ENCODE measurements around the gene C10orf90.

Gene C10orf90

GRCh38 chr10:126478546-126478945 is 191.9 kb downstream of the C10orf90 start:
- H3K36me3 ChIP-seq (ENCODE audit: low read depth), result no peaks in the 10 kb centered on the region
- H3K9me3 ChIP-seq (ENCODE audit: severe bottlenecking), result no peaks in the 10 kb centered on the region
- H3K4me3 ChIP-seq (ENCODE audit: severe bottlenecking), result no peak overlapping the region
- H3K4me1 ChIP-seq (ENCODE audit: insufficient read depth, poor library complexity, severe bottlenecking), result no peaks in the 10 kb centered on the region
- H3K27ac ChIP-seq (ENCODE audit: poor library complexity, severe bottlenecking), result no peak overlapping the region
- TF ChIP-seq CTCF (IDR thresholded peaks at IDR 0.05; ENCODE audit: poor library complexity, severe bottlenecking), result no peak
- H3K27me3 ChIP-seq (ENCODE audit: insufficient read depth, poor library complexity, severe bottlenecking), result no peaks in the 10 kb centered on the region
- DNase-seq (ENCODE audit: low spot score) (no peak), ATAC-seq (ENCODE audit: low read depth) (no peak)

- Histone ChIP-seq H3K27ac (ENCODE audit: poor library complexity, severe bottlenecking) (no peak overlapping the region), H3K36me3 (ENCODE audit: low read depth) (no peaks in the 10 kb centered on the region), H3K4me1 (ENCODE audit: insufficient read depth, poor library complexity, severe bottlenecking) (no peaks in the 10 kb centered on the region), H3K4me3 (ENCODE audit: severe bottlenecking) (no peak overlapping the region), H3K27me3 (ENCODE audit: insufficient read depth, poor library complexity, severe bottlenecking) (no peaks in the 10 kb centered on the region), H3K9me3 (ENCODE audit: severe bottlenecking) (no peaks in the 10 kb centered on the region)
- no peak for TF ChIP-seq CTCF (IDR thresholded peaks at IDR 0.05; ENCODE audit: poor library complexity, severe bottlenecking)
- ATAC-seq (ENCODE audit: low read depth), result no peak
- DNase-seq (ENCODE audit: low spot score), result no peak
These were observed 194.2 kb downstream of the C10orf90 start for GRCh38 chr10:126476246-126476645.

- ATAC-seq (ENCODE audit: low read depth), result no peak
These were observed 195.3 kb downstream of the C10orf90 start for GRCh38 chr10:126475074-126475691.

GRCh38 chr10:126474031-126474430 is 196.5 kb downstream of the C10orf90 start:
- Histone ChIP-seq H3K4me1 (ENCODE audit: insufficient read depth, poor library complexity, severe bottlenecking) (no peaks in the 10 kb centered on the region), H3K27me3 (ENCODE audit: insufficient read depth, poor library complexity, severe bottlenecking) (no peaks in the 10 kb centered on the region), H3K36me3 (ENCODE audit: low read depth) (no peaks in the 10 kb centered on the region), H3K9me3 (ENCODE audit: severe bottlenecking) (no peaks in the 10 kb centered on the region), H3K27ac (ENCODE audit: poor library complexity, severe bottlenecking) (no peak overlapping the region), H3K4me3 (ENCODE audit: severe bottlenecking) (no peak overlapping the region)
- no peak for DNase-seq (ENCODE audit: low spot score)
- no peak for ATAC-seq (ENCODE audit: low read depth)
- no peak for TF ChIP-seq CTCF (IDR thresholded peaks at IDR 0.05; ENCODE audit: poor library complexity, severe bottlenecking)

More at GRCh38 chr10:126475074-126475691, 195.3 kb downstream of the C10orf90 start:
- no peaks in the 10 kb centered on the region for H3K27me3 ChIP-seq (ENCODE audit: insufficient read depth, poor library complexity, severe bottlenecking)
- H3K27ac ChIP-seq (ENCODE audit: poor library complexity, severe bottlenecking), result no peak overlapping the region
- no peaks in the 10 kb centered on the region for H3K36me3 ChIP-seq (ENCODE audit: low read depth)
- H3K4me3 ChIP-seq (ENCODE audit: severe bottlenecking), result no peak overlapping the region
- TF ChIP-seq CTCF (IDR thresholded peaks at IDR 0.05; ENCODE audit: poor library complexity, severe bottlenecking), result no peak
- no peak for DNase-seq (ENCODE audit: low spot score)
- no peaks in the 10 kb centered on the region for H3K9me3 ChIP-seq (ENCODE audit: severe bottlenecking)
- no peaks in the 10 kb centered on the region for H3K4me1 ChIP-seq (ENCODE audit: insufficient read depth, poor library complexity, severe bottlenecking)

GRCh38 chr10:126470991-126471390 is 199.5 kb downstream of the C10orf90 start:
- no peak for ATAC-seq (ENCODE audit: low read depth)
- TF ChIP-seq CTCF (IDR thresholded peaks at IDR 0.05; ENCODE audit: poor library complexity, severe bottlenecking), result no peak

More at GRCh38 chr10:126470991-126471390, 199.5 kb downstream of the C10orf90 start:
- DNase-seq (ENCODE audit: low spot score), result no peak
- no peak overlapping the region for H3K27ac ChIP-seq (ENCODE audit: poor library complexity, severe bottlenecking)
- H3K27me3 ChIP-seq (ENCODE audit: insufficient read depth, poor library complexity, severe bottlenecking), result no peaks in the 10 kb centered on the region
- H3K36me3 ChIP-seq (ENCODE audit: low read depth), result no peaks in the 10 kb centered on the region
- no peak overlapping the region for H3K4me3 ChIP-seq (ENCODE audit: severe bottlenecking)
- no peaks in the 10 kb centered on the region for H3K9me3 ChIP-seq (ENCODE audit: severe bottlenecking)
- H3K4me1 ChIP-seq (ENCODE audit: insufficient read depth, poor library complexity, severe bottlenecking), result no peaks in the 10 kb centered on the region

Measured in RWPE2 (cell line).